HepG2 (cell line): ENCODE data around the gene RUVBL2. TPM values are rescaled to one million over a fixed set of nuclear protein-coding genes. Genes with fewer than 3 reads are reported as not detected.

Experiments used
- AGO2 ChIP-seq: fragments of 200-400 bp; formaldehyde crosslinking; optimal IDR thresholded peaks from 2 replicates; pipeline ENCODE3; 2017; ENCODE audit warnings: mild to moderate bottlenecking, low read depth, low read length, moderate library complexity
- ARNTL ChIP-seq: sonication (generic); formaldehyde crosslinking; IDR thresholded peaks from 2 replicates; pipeline ENCODE4 v1.4.0; 2020; ENCODE audit warnings: mild to moderate bottlenecking, missing genetic modification reagents
- CCDC6 ChIP-seq: sonication (generic); formaldehyde crosslinking; IDR thresholded peaks from 2 replicates; pipeline ENCODE4 v1.8.1; 2022; ENCODE audit warnings: mild to moderate bottlenecking, missing genetic modification reagents, moderate library complexity
- CEBPB ChIP-seq: IDR thresholded peaks from 2 replicates; pipeline ENCODE4 v1.6.1; 2011; ENCODE audit warnings: low read depth, low read length, improper control_type of control experiment, borderline replicate concordance
- CERS6 ChIP-seq: sonication (generic); formaldehyde crosslinking; IDR thresholded peaks from 2 replicates; pipeline ENCODE4 v1.5.0; 2020; ENCODE audit warnings: missing genetic modification reagents
- CREB1 ChIP-seq, 2 experiments: fragments of 450-650 bp in 1 of 2; IDR thresholded peaks; 2 replicates each; pipeline ENCODE4 v1.6.1; 2016 to 2017; ENCODE audit warnings: control low read depth in 1 of 2, mild to moderate bottlenecking in 1 of 2, missing compliant biosample characterization in 1 of 2, missing genetic modification characterization in 1 of 2
- ESRRA ChIP-seq: sonication (generic); formaldehyde crosslinking; IDR thresholded peaks from 2 replicates; pipeline ENCODE4 v1.5.1; 2020; ENCODE audit warnings: mild to moderate bottlenecking, low read depth, missing genetic modification reagents
- FOXJ3 ChIP-seq: sonication (generic); formaldehyde crosslinking; IDR thresholded peaks from 2 replicates; pipeline ENCODE4 v1.4.0; 2020; ENCODE audit warnings: missing genetic modification reagents, mild to moderate bottlenecking, borderline replicate concordance
- HNF4G ChIP-seq, 2 experiments: sonication (generic) in 1 of 2; formaldehyde crosslinking in 1 of 2; IDR thresholded peaks; 2 replicates each; pipeline versions ENCODE4 v1.4.0 to v1.6.1; 2011 to 2020; ENCODE audit warnings: borderline replicate concordance in 2 of 2, low read depth in 2 of 2, mild to moderate bottlenecking in 2 of 2, low read length in 1 of 2, missing genetic modification reagents in 1 of 2, moderate library complexity in 1 of 2
- MNT ChIP-seq: fragments of 450-650 bp; IDR thresholded peaks from 2 replicates; pipeline ENCODE4 v1.6.1; 2016
- NCOR1 ChIP-seq: fragments of 200-600 bp; sonication (generic); IDR thresholded peaks from 2 replicates; pipeline ENCODE4 v1.7.0; 2017; ENCODE audit warnings: antibody characterized with exemption, low read length, borderline replicate concordance
- NR2F6 ChIP-seq, 2 experiments: IDR thresholded peaks; 2 replicates each; pipeline ENCODE4 v1.6.1; 2016; ENCODE audit warnings: antibody characterized with exemption in 1 of 2, mild to moderate bottlenecking in 1 of 2
- SRSF4 ChIP-seq: fragments of 200-400 bp; formaldehyde crosslinking; IDR thresholded peaks from one replicate; pipeline ENCODE4 v1.6.1; 2018; ENCODE audit warnings: mild to moderate bottlenecking, low read depth, low read length, moderate library complexity; ENCODE audit not compliant: poor library complexity, severe bottlenecking
- ZBTB37 ChIP-seq: sonication (generic); formaldehyde crosslinking; IDR thresholded peaks from 2 replicates; pipeline ENCODE4 v1.4.0; 2020; ENCODE audit warnings: mild to moderate bottlenecking, missing genetic modification reagents
- ZNF34 ChIP-seq: sonication (generic); formaldehyde crosslinking; IDR thresholded peaks from 2 replicates; pipeline ENCODE4 v1.4.0; 2020; ENCODE audit warnings: mild to moderate bottlenecking, missing genetic modification reagents, borderline replicate concordance
- ZNF569 ChIP-seq: sonication (generic); formaldehyde crosslinking; IDR thresholded peaks from 2 replicates; pipeline ENCODE4 v1.5.0; 2020; ENCODE audit warnings: mild to moderate bottlenecking, missing genetic modification reagents, moderate library complexity, borderline replicate concordance
- ZNF788 ChIP-seq: sonication (generic); formaldehyde crosslinking; IDR thresholded peaks from 2 replicates; pipeline ENCODE4 v1.5.0; 2020; ENCODE audit warnings: mild to moderate bottlenecking, missing genetic modification reagents, borderline replicate concordance
- polyA plus RNA-seq, 8 experiments: library from polyadenylated mRNA; depleted of rRNA in 3 of 8; stranded (reverse) in 7 of 8; unstranded in 1 of 8; fragments of >200 nt; fragmentation: Illumina TruSeq in 4 of 8; extraction: Trizol in 4 of 8; gene quantifications; 2 replicates each; pipeline versions ENCODE4 v1.2.1 to v1.2.3, GENCODE V29; 2011 to 2016; ENCODE audit warnings: low read depth in 4 of 8, missing spikeins in 1 of 8, mixed read lengths in 1 of 8; ENCODE audit not compliant: insufficient read depth in 1 of 8
- total RNA-seq, 5 experiments: library from RNA; depleted of rRNA; stranded (reverse); fragments of >200 nt; fragmentation: Illumina TruSeq; extraction: Trizol; gene quantifications; 2 replicates each; pipeline ENCODE4 v1.2.3, GENCODE V29; 2016; ENCODE audit warnings: low read depth in 1 of 5

RUVBL2 gene
- total and polyA plus RNA-seq, 2 of the 13 experiments (the other 11 are each of a cell fraction or from before 2014, with no cell fraction given) = 120 to 122 TPM

GRCh38 chr19:48967346-48968178 is 26.1 kb upstream of the RUVBL2 start (continued):
- TF ChIP-seq ESRRA (no peak), NCOR1 (0 out of 2 replicates have a peak, but pooled peaks have one; percentile 18), CERS6 (CRISPR knock-in tag) (no peak), MNT (no peak), ZNF788 (0 out of 2 replicates have a peak, but pooled peaks have one; percentile 23), AGO2 (peak; percentile 93), ZNF569 (CRISPR knock-in tag) (no peak), ARNTL (CRISPR knock-in tag) (no peak), CEBPB (no peak), FOXJ3 (CRISPR knock-in tag) (no peak), CREB1 (IDR thresholded peaks at IDR 0.05) (no peak), CREB1 (CRISPR knock-in tag; IDR thresholded peaks at IDR 0.05) (peak; percentile 61), CCDC6 (CRISPR knock-in tag) (no peak), HNF4G (IDR thresholded peaks at IDR 0.05; ENCODE audit: borderline replicate concordance, low read depth, low read length) (no peak), HNF4G (CRISPR knock-in tag; IDR thresholded peaks at IDR 0.05; ENCODE audit: borderline replicate concordance, low read depth) (no peak), SRSF4 (peak; percentile 73), NR2F6 (IDR thresholded peaks at IDR 0.05) (no peak; the same call in 1 of the 2 replicates), NR2F6 (CRISPR knock-in tag; IDR thresholded peaks at IDR 0.05) (no peak; the same call in 1 of the 2 replicates), ZBTB37 (no peak), ZNF34 (CRISPR knock-in tag) (no peak)
